ENCODE data around the gene PIKFYVE.
"Not testable (repeated sequence)": the region's sequence is repeated elsewhere in the genome, so short reads cannot be mapped to it uniquely, and the experiment has no call there.

PIKFYVE gene

GRCh38 chr2:208360259-208361076 is 94.4 kb downstream of the PIKFYVE start:
- no peak for DNase-seq (ENCODE audit: low spot score)

- DNase-seq (ENCODE audit: low spot score): no peak
Observed at GRCh38 chr2:208361077-208361441, 95.0 kb downstream of the PIKFYVE start.

- no peak for DNase-seq (ENCODE audit: low spot score)
Observed at GRCh38 chr2:208363485-208363884, 97.4 kb downstream of the PIKFYVE start.

- no peak for DNase-seq (ENCODE audit: low spot score)
Observed at GRCh38 chr2:208366215-208367127, 100.4 kb downstream of the PIKFYVE start.

GRCh38 chr2:208369091-208369490 is 103.0 kb downstream of the PIKFYVE start:
- DNase-seq (ENCODE audit: low spot score): no peak

GRCh38 chr2:208370881-208371633 is 105.0 kb downstream of the PIKFYVE start:
- DNase-seq (ENCODE audit: low spot score): no peak

GRCh38 chr2:208371634-208371935 is 105.5 kb downstream of the PIKFYVE start:
- DNase-seq (ENCODE audit: low spot score): no peak

- DNase-seq (ENCODE audit: low spot score): peak; percentile 47
Observed at GRCh38 chr2:208373460-208374089, 107.5 kb downstream of the PIKFYVE start.

GRCh38 chr2:208375491-208376068 is 109.5 kb downstream of the PIKFYVE start:
- no peak for DNase-seq (ENCODE audit: low spot score)

- not testable (repeated sequence) for DNase-seq (ENCODE audit: low spot score)
Observed at GRCh38 chr2:208377344-208377860, 111.3 kb downstream of the PIKFYVE start.

- no peak for DNase-seq (ENCODE audit: low spot score)
Observed at GRCh38 chr2:208379192-208379591, 113.1 kb downstream of the PIKFYVE start.

- no peak for DNase-seq (ENCODE audit: low spot score)
Observed at GRCh38 chr2:208384637-208385036, 118.6 kb downstream of the PIKFYVE start.

GRCh38 chr2:208386541-208386940 is 120.5 kb downstream of the PIKFYVE start:
- DNase-seq (ENCODE audit: low spot score): no peak

- DNase-seq (ENCODE audit: low spot score): no peak
Observed at GRCh38 chr2:208389940-208390339, 123.9 kb downstream of the PIKFYVE start.

GRCh38 chr2:208392300-208392699 is 126.2 kb downstream of the PIKFYVE start:
- no peak for DNase-seq (ENCODE audit: low spot score)

- DNase-seq (ENCODE audit: low spot score): not testable (repeated sequence)
Observed at GRCh38 chr2:208396796-208397195, 130.7 kb downstream of the PIKFYVE start.

GRCh38 chr2:208399201-208399600 is 133.1 kb downstream of the PIKFYVE start:
- no peak for DNase-seq (ENCODE audit: low spot score)

GRCh38 chr2:208406474-208407451 is 140.7 kb downstream of the PIKFYVE start, which contains the start of gene PTH2R:
PTH2R (plus strand) TSS chr2:208406792; CDS start chr2:208407044, 252 bp downstream.
- DNase-seq (ENCODE audit: low spot score): no peak

GRCh38 chr2:208407667-208408066 is 141.6 kb downstream of the PIKFYVE start:
- DNase-seq (ENCODE audit: low spot score): no peak
